Upper lobe of right lung (tissue), 1 donor: ENCODE measurements around the gene PSG7. TPM values are rescaled to one million over a fixed set of nuclear protein-coding genes. Genes with fewer than 3 reads are reported as not detected.
"Not testable (repeated sequence)": the region's sequence is repeated elsewhere in the genome, so short reads cannot be mapped to it uniquely, and the experiment has no call there.

Experiments used
- ATAC-seq: fragments of 200-7000 bp; cut with Tn5 transposase; one replicate; pipeline ENCODE4 v1.9.1; 2020; ENCODE audit warnings: mild to moderate bottlenecking, moderate library complexity
- DNase-seq: peaks from one replicate; pipeline ENCODE4 v3.0.0-alpha.2; 2020
- H3K27ac ChIP-seq: fragments of 200-600 bp; one replicate; pipeline ENCODE4 v1.8.0; 2022
- H3K27me3 ChIP-seq: fragments of 200-600 bp; one replicate; pipeline ENCODE4 v1.8.0; 2022; ENCODE audit warnings: mild to moderate bottlenecking
- H3K36me3 ChIP-seq: fragments of 200-600 bp; one replicate; pipeline ENCODE4 v1.8.0; 2022
- H3K4me1 ChIP-seq: fragments of 200-600 bp; one replicate; pipeline ENCODE4 v1.8.0; 2022
- H3K4me3 ChIP-seq: fragments of 200-600 bp; one replicate; pipeline ENCODE4 v1.8.0; 2022; ENCODE audit warnings: mild to moderate bottlenecking
- H3K9me3 ChIP-seq: fragments of 200-600 bp; one replicate; pipeline ENCODE4 v1.8.0; 2022
- intact Hi-C: fragments of 100-400 bp; cut with DNase I; formaldehyde crosslinking; loops from one replicate; pipeline ENCODE4 v1.11.0; 2022
- long read RNA-seq: library from polyadenylated mRNA; unstranded; transcript quantifications from one replicate; pipeline ENCODE4 v2.0.0, GENCODE V29; 2021
- total RNA-seq: library from RNA; stranded (reverse); fragmentation: NEBNext Ultra II Directional; extraction: Animal tissue kit (Norgen Biotek cat#: 25700); gene quantifications from one replicate; pipeline ENCODE4 v1.2.1, GENCODE V29; 2021
- TF ChIP-seq, protein P1 (sequence below): fragments of 200-600 bp; IDR thresholded peaks from one replicate; pipeline ENCODE4 v1.8.0; 2022; ENCODE audit warnings: antibody characterized with exemption
- donor health status: DM: no; HTN: yes; CAD: no; lungs with severe emphysema.

PSG7 gene
- not detected for total RNA-seq
- long read RNA-seq = 0 reads

- H3K27me3 ChIP-seq, intact Hi-C loops, H3K27ac ChIP-seq, DNase-seq, H3K9me3 ChIP-seq, ATAC-seq, H3K4me1 ChIP-seq, H3K4me3 ChIP-seq, H3K36me3 ChIP-seq: not testable (repeated sequence)
Measured at GRCh38 chr19:42937107-42937506, at the start of gene PSG7. TSS of gene PSG7 (minus strand) at chr19:42937207. CDS start at chr19:42937076, 131 bp downstream.

- no peaks in the 10 kb centered on the region for H3K9me3 ChIP-seq
- no peaks in the 10 kb centered on the region for H3K4me1 ChIP-seq
- no peaks in the 10 kb centered on the region for H3K36me3 ChIP-seq
- H3K27me3 ChIP-seq = no peaks in the 10 kb centered on the region
- DNase-seq = no peak
- H3K4me3 ChIP-seq = no peak overlapping the region
- no peak for ATAC-seq
- no peak overlapping the region for H3K27ac ChIP-seq
- intact Hi-C loops = no loop called here
- TF ChIP-seq, protein P1, sequence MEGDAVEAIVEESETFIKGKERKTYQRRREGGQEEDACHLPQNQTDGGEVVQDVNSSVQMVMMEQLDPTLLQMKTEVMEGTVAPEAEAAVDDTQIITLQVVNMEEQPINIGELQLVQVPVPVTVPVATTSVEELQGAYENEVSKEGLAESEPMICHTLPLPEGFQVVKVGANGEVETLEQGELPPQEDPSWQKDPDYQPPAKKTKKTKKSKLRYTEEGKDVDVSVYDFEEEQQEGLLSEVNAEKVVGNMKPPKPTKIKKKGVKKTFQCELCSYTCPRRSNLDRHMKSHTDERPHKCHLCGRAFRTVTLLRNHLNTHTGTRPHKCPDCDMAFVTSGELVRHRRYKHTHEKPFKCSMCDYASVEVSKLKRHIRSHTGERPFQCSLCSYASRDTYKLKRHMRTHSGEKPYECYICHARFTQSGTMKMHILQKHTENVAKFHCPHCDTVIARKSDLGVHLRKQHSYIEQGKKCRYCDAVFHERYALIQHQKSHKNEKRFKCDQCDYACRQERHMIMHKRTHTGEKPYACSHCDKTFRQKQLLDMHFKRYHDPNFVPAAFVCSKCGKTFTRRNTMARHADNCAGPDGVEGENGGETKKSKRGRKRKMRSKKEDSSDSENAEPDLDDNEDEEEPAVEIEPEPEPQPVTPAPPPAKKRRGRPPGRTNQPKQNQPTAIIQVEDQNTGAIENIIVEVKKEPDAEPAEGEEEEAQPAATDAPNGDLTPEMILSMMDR = no peak
Measured at GRCh38 chr19:42985588-42985987, 48.6 kb upstream of the PSG7 start.

DNA sequence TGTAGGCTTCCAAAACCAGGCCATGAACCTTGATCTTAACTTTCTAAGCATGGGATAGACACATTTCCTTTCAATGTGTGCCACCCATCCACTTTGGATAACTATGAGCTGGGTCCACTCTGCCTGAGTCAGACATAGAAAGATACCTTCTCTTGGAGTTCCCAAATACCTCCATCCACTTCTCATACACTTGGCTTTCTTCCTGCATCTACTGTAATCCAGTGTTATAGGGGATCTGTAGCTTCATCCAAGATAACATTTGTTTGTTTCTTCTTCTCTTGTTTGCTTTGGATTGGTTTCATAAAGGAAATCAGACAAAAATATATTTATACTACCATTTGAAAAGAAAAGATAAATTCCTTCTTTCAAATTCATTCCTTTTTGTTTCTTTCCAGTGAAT is 45.1 kb upstream of the PSG7 start:
- DNase-seq, intact Hi-C loops, ATAC-seq, H3K27me3 ChIP-seq, H3K36me3 ChIP-seq, H3K4me3 ChIP-seq, H3K27ac ChIP-seq, H3K9me3 ChIP-seq, H3K4me1 ChIP-seq: not testable (repeated sequence)

DNA sequence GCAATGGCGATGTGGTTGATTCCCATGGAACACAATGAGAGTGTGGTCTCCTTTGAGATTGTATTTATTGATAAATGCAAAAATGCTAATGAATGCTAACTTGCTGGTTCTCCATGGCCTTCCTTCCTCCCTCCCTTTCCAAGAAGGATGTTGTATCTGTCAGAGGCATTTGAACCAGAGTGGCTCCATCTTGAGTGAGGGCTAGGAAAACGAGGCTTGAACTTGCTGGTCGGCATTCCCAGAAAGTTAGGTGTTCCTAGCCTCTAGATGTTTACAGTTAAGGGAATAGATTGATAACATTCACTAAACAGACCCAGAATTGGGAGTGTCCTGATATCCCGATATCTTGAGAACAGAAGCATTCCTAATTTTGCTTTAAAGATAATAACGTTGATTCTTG is 34.4 kb upstream of the PSG7 start:
- H3K27ac ChIP-seq, H3K36me3 ChIP-seq, H3K4me1 ChIP-seq, ATAC-seq, intact Hi-C loops, H3K27me3 ChIP-seq, H3K4me3 ChIP-seq, DNase-seq, H3K9me3 ChIP-seq: not testable (repeated sequence)

DNA sequence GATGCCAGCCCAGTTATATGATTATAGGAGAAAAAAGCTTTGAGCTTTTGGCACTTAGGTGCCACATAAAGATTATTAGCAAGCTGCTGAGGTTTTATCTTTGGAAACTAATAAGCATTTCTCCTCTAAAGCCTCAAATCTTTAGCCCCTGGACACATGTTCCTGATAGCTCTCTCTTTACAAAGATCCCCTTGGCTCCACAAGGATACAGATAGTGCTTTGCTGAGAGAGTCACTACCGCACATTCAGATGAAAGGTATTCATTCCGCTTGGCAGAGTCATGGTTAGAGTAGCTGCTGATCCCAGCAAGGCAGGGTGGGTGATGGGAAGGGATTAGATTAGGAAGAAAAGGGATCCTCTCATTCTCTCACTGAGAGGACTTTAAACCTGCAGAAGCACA is 28.2 kb upstream of the PSG7 start:
- ATAC-seq (no peak), DNase-seq (no peak)
- no peak overlapping the region for H3K27ac ChIP-seq
- no peaks in the 10 kb centered on the region for H3K36me3 ChIP-seq
- no peaks in the 10 kb centered on the region for H3K27me3 ChIP-seq
- H3K4me1 ChIP-seq = no peaks in the 10 kb centered on the region
- H3K4me3 ChIP-seq = no peak overlapping the region
- TF ChIP-seq, protein P1 = no peak
- H3K9me3 ChIP-seq = no peaks in the 10 kb centered on the region
- intact Hi-C loops = no loop called here

GRCh38 chr19:42961119-42961518 is 24.1 kb upstream of the PSG7 start:
- no peak for ATAC-seq

DNA sequence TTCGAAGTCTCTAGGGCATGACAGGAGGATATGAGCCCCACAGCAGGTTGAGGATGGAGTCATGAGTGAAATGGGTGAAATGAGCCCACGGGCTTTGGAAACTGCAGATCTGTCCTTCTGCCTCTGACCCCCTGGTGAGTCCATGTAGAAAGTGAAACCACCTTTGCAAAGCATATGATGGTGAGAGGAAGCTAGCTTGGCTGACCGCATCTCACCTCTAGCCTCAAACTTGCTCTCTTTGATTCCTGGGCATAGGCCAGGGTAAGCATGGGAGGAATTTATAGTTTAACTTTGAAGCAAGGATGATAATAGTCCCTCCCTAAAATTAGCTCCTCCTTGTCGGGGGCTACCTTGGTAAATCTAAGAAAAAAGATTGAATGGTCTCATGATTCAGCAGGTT is 15.1 kb upstream of the PSG7 start:
- intact Hi-C loops, ATAC-seq: not testable (repeated sequence)

More at GRCh38 chr19:42961119-42961518, 24.1 kb upstream of the PSG7 start:
- Histone ChIP-seq H3K27me3 (no peaks in the 10 kb centered on the region), H3K9me3 (no peaks in the 10 kb centered on the region), H3K4me1 (no peaks in the 10 kb centered on the region), H3K4me3 (no peak overlapping the region), H3K27ac (no peak overlapping the region), H3K36me3 (no peaks in the 10 kb centered on the region)
- TF ChIP-seq, protein P1 = no peak
- intact Hi-C loops = no loop called here
- no peak for DNase-seq

GRCh38 chr19:42951476-42951875 is 14.5 kb upstream of the PSG7 start:
- H3K36me3 ChIP-seq, H3K27ac ChIP-seq, H3K9me3 ChIP-seq, intact Hi-C loops, DNase-seq, H3K4me1 ChIP-seq, H3K27me3 ChIP-seq, H3K4me3 ChIP-seq, ATAC-seq: not testable (repeated sequence)

More for the DNA sequence above, 15.1 kb upstream of the PSG7 start:
- H3K36me3 ChIP-seq, DNase-seq, H3K4me1 ChIP-seq, H3K27ac ChIP-seq, H3K9me3 ChIP-seq, H3K4me3 ChIP-seq, H3K27me3 ChIP-seq: not testable (repeated sequence)
